GM18909 (cell line): ENCODE results near the gene ARFGAP3.
"Not testable (repeated sequence)": the region's sequence is repeated elsewhere in the genome, so short reads cannot be mapped to it uniquely, and the experiment has no call there.

Experiments
- ATAC-seq: cut with Tn5 transposase; IDR thresholded peaks from one replicate; pipeline ENCODE4 v1.9.1; 2021; ENCODE audit warnings: mild to moderate bottlenecking; ENCODE audit not compliant: unreplicated experiment, poor library complexity

Gene ARFGAP3

DNA sequence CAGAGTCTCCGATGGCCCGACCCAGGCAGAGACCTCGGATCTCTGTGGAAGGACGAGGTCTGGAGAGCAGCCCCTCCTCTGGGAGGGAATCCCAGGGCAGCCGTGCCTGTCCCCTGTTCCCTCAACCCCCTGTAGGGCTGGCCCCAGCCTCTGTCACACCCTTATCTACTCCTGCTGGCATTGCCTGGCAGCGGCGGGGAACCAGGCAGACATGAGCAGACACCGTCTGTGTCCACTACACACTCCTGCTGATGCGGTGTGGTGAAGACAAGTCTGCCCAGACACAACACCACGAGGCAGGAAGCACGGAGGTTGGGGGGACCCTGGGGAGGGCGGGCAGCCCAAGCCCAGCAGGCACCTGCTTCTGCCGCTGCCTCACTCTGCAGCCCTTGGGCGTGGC is 83.9 kb downstream of the ARFGAP3 start:
- ATAC-seq = no peak

DNA sequence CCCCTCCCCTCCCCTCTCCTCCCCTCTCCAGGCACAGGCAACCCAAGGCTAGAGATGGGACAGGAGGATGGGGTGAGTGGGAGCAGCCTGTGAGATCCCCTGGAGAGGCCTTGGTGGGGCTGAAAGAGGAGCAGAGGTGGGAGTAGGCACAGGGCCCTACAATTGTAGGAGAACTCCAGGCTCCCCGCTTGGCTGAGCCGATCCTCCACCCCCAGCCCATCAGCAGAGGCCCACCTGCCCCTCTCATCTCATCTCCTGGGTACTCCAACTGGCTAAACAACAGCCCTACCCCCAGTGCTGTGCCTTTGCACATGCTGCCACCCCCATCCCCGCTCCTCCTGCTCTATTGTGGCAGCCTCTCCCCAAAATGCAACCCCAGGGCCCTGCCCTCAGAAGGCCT is 84.4 kb downstream of the ARFGAP3 start:
- ATAC-seq = no peak

DNA sequence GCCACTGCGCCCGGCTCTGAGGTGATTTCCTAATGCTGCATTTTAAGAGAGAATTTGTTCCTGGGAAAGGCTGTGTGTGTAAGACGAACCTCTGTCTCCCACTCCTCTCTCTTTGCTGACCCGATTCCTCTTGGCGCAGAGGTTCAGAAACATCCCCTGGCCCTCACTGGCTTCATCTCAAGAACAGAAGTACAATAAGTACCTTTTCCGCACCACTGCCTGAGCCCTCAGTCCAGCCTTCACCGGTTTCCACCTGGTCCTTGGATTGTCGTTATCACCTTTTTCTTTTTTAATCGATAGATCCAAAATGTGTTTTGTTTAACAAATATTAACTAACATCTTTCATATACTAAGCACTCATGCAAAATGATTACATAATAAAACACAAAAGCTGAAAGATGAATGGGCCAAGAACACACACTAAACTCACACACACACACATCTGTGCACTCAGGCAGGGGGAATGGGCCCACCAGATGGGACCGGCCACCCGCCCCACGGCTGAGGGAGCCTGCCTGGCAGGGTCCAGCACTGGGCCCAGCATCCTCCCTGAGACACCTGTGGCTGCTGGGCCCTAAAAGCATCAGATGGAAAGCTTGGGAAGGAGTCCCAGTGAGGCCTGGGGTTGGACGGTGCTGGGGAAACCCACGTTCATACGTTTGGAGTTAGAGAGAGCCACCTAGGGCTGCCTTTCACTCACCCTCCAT is 86.0 kb downstream of the ARFGAP3 start:
- no peak for ATAC-seq

DNA sequence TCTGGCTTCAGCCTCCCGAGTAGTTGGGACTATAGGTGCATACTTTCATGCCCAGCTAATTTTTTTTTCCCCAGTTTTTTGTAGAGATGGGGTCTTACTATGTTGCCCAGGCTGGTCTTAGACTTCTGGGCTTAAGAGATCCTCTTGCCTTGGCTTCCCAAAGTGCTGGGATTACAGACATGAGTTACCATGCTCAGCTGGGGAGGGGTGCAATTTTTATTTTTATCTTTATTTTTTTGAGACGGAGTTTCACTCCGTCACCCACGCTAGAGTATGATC is 86.7 kb downstream of the ARFGAP3 start:
- ATAC-seq = no peak

DNA sequence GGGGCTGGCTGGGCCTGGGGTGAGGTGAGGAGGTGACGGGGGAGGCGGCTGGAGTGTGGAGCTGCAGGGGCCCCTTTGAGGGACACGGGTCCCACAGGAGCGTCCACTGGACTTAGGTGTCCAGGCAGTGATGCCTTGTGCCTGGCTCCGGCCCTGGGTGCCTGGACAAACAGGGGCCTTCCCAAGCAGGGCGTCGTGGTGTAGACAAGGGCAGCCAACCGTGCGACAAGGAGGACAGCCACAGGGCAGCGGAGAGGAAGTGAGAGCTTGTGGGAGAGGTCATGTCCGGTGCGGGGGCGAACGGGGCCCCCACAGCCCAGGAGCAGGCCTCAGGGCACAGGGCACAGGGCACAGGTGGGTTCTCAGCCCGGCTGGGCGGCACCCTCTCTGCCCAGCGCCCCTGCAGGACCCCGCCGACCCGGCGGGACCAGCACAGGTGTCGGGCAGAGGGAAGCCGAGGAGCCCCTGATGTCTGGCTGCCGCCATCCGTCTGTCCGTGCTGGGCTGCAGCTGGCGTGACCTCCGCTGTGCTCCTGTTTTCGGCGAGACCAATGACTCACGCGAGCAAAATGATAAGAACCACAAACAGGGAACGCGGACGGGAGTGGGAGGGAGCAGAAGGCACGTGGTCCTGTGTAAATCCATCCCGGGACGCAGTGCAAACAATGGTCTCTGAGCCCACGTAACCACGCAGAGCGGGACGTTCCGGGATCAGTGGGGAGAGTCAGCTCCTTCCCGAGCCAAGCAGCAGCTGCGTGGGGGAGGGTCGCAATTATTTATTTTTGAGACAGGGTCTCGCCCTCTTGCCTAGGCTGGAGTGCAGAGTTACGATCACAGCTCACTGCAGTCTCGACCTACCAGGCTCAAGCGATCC is 87.3 kb downstream of the ARFGAP3 start:
- peak; percentile 77 for ATAC-seq

DNA sequence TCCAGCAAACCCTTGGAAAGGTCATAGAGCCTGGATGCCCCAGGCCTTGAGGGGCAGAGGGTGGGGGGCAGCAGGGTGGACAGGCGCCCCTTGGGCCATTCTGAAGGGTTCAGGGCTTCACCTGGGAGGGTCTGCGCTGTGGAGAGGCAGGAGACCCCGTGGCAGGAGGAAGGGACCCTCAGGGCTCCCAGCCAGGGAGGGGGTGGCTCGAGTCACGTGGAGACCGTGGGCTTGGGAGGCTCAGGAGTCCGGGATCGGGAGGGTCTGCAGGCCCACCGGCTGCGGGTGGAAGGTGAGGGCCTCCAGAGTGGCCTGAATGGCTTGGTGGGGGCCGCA is 87.9 kb downstream of the ARFGAP3 start:
- ATAC-seq = no peak

DNA sequence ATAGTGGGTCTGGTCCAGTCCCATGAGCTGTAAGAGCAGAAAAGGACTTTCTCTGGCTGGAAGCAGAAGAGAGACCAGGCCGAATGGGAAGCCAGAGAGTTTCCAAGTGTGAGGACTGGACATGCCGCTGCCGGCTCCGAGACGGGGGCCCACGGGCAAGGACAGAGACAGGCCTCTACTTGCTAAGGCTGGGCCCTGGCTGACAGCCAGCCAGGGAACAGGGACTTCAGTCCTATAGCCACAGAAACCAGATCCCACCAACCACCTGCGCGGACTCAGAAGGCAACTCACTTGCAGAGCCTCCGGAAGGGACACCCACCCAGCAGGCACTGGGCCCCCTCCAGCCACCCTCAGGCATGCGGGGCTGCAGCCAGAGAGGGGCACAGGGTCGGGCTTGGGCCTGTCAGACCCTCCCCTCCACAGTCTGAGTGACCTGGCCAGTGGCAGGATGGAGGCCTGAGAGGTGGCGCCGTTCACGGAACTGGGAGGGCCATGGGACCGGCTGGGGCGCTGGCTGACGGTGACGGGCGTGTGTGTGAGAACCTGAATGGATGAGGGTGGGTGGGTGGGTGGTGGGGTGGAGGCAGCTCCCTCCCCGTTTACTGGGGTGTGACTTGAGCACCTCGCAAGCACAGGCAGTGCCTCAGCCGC is 88.6 kb downstream of the ARFGAP3 start:
- ATAC-seq = no peak

DNA sequence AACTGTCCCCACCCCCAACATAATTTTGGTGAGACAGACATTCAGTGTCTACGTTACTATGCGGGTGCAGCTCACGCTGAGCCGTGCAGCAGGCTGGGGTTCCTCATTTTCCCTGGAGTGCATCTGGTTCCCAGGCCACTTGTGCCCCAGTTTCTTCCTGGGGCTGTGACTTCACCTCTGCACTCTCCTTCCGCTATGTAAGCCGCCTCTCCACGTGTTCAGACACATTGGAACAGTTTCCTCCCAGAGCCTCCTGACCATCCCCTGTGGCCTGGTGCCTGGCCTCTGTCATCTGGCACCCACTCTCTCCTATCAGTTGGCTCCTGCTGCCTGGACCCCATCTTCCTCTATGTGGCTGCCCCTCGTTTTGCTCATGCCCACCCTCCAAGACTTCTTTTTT is 90.2 kb downstream of the ARFGAP3 start:
- ATAC-seq = no peak

DNA sequence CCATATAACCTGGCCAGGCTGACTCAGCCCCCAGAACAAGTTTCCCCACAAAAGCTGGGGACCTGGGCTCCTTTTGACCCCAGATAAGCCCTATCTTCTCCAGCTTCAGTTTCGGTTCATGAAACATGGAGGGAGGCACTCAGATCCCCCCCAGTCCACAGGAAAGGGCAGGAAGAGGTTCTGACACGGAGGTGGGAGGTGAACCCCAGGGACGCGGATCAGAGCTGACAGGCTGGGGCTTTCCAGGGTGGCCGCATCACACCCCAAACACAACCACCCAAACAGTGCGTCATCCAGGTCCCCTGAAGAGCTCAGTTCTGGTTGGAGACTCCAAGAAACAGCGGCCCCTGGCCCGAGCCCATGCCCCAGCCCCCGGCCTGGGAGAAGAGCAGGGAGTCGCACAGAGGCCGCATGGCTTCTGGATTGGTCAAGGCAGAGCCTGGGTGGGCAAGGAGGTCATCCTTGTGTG is 92.1 kb downstream of the ARFGAP3 start:
- ATAC-seq = no peak

DNA sequence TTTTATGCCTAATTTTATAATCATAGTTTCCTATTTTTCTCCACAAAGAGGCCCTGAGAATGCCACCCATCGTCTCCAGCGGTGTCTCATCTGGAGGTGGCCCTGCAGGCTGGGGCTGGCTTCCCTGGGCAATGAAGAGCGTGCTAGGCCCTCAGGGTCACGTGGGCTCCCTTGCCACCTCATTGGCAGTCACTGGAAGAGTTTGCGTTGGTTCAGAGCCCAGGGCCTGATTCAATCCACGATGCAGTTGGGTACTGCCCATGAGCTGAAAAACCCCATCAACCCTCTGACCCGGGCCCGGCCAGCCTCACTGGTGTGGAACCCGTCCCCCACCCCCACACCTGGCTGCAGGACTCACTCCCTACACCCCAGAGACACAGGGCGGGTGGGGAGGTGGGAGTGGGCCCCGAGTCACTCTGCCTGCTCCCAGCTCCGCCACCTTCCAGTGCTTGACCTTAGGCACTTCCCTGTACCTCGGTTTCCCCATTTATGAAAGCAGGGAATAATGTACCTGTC is 93.0 kb downstream of the ARFGAP3 start:
- no peak for ATAC-seq

DNA sequence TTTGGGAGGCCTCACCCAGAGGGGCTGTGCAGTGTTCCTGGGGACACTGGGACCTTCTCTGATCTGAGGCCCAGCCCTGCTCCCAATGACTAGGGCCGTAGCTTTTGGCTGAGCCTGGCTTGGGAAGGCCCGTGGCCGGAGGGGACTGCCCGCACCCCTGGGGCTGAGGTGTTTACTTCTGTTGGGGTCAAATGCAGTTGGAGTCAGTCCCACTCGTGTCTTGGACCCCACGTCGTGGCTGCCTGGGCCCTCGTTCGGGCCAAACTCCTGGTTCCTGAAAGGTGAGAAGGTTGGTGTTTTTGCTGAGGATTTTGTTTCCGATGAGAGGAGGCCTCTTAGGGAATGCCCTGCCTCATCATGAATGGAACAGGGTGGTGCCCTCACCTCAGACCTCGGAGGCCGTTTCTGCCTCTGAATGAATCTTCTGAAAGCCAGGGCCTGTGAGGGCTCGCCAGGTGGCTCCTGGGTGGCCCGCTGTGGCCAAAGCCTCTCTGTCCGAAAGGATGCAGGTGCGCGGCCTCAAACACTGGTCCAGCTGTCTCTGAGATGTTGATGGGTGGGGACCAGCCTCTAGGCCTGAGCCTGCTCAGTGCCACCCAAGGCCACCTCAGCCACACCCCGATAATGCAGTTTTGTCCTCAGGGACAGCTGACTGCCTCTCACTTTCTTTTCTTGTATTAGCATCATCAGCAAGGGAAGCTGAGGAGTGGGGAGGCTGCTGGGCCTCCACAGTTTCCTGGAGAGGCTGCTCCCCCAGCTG is 96.1 kb downstream of the ARFGAP3 start:
- no peak for ATAC-seq

DNA sequence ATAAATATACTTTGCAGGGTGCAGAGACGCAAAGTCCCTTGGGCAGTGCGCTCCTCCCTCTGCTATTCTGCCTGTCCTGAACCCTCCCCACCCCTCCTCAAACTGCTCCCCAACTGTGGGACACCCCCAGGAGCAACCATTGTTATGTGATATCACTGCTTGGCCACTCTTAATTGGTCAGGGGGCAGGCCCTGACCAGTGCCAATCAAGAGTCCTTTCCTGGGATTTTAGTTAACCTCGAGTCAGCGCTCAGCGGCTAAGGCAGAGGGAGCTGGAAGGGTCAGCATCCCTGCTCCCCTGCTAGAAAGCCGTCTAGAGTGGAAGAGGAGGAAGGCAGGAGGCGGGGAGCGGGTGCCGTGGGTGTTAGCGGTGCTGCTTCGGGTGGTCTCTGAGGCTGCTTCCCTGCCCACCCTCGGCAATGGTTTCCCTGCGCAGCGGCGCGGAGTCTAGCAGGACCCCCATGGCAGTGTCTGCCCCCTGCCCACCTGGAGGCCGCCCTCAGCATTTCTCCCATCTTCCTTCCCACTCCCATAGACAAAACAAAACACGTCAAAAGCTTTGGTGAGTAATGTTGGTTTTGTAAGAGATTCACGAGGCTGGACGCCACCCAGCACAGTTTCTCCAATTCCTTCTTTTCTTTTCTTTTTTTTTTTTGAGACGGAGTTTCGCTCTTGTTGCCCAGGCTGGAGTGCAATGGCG is 98.0 kb downstream of the ARFGAP3 start:
- ATAC-seq = no peak

DNA sequence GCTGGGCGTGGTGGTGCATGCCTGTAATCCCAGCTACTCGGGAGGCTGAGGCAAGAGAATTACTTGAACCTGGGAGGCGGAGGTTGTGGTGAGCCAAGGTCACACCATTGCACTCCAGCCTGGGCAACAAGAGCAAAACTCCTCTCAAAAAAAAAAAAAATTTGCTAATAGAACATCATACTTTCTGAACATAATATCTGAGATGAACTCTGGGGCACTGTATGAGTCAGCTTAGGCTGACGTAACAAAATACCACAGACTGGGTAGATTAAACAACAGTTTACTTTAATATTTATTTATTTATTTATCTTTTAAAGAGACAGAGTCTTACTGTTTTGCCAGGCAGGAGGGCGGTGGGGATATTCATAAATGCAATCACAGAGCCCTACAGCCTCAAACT is 101.5 kb downstream of the ARFGAP3 start:
- not testable (repeated sequence) for ATAC-seq

DNA sequence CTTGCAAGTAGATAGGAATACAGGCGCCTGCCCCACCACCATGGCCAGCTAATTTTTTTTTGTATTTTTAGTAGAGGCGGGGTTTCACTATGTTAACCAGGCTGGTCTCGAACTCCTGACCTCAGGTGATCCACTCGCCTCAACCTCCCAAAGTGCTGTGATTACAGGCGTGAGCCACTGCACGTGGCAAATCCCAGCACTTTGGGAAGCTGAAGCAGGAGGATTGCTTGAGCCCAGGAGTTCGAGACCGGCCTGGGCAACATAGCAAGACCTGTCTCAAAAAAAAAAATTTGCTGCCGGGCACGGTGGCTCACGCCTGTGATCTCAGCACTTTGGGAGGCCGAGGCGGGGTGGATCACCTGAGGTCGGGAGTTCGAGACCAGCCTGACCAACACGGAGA is 102.0 kb downstream of the ARFGAP3 start:
- not testable (repeated sequence) for ATAC-seq

DNA sequence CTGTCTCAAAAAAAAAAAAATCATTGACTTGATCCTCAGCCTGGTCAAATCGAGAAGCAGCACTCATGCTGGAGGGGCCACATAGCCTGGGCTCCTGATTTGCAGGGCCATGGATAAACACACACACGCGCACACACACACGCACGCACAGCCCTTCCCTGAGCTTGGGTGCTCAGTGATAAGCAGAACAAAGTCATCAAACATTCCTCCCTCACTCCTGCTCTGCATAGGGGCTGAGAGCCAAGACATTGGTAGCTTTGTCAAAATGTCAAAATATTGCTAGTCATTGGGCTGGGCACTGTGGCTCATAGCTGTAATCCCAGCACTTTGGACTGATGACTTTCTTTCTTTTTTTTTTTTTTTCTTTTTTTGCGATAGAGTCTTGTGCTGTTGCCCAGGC is 102.4 kb downstream of the ARFGAP3 start:
- ATAC-seq = no peak

DNA sequence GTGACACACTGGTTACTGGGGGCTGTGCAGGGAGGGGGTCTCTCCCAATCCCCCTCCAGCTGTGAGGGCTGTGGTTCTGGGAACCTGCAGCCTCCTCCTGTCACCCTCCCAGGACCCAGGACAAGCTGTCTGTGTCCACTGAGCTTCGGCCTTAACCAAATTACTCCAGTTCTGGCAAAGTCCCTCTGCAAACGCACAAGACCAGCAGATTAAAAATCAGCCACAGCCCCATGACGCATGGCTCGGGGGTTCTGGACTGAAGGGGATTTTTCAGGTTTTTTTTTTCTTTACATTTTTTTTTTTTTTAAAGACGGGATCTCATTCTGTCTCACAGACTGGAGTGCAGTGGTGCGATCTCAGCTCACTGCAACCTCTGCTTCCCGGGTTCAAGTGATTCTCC is 104.2 kb downstream of the ARFGAP3 start:
- no peak for ATAC-seq

DNA sequence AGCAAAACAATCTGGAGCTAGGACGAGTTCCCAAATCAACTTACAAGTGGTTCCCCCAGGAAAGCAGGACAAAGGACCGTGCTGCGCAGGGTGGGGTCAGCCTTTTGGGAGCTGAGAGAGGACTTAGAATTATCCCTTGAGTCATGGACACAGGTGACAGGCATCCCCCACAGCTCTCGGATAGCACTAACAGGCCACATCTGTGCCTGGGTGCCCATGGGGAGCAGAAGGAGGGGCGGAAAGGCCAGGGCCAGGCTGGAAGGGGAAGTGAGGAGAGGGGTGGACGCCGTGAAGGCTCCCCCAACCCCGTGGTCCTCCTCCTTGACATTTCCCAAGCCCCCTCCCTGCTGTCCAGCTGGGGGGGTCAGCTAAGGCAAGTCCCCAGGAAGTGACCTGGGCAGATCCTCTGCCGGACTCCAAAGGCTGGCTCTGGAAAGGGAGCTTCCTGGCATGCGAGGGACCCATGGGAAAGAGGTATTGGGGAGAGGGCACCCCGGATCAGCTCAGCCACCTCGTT is 104.8 kb downstream of the ARFGAP3 start:
- ATAC-seq = no peak

DNA sequence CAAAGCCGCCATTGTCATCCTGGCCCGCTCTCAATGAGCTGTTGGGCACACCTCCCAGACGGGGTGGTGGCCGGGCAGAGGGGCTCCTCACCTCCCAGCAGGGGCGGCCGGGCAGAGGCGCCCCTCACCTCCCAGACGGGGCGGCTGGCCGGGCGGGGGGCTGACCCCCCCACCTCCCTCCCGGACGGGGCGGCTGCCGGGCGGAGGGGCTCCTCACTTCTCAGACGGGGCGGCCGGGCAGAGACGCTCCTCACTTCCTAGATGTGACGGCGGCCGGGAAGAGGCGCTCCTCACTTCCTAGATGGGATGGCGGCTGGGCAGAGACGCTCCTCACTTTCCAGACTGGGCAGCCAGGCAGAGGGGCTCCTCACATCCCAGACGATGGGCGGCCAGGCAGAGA is 106.7 kb downstream of the ARFGAP3 start:
- ATAC-seq = not testable (repeated sequence)

DNA sequence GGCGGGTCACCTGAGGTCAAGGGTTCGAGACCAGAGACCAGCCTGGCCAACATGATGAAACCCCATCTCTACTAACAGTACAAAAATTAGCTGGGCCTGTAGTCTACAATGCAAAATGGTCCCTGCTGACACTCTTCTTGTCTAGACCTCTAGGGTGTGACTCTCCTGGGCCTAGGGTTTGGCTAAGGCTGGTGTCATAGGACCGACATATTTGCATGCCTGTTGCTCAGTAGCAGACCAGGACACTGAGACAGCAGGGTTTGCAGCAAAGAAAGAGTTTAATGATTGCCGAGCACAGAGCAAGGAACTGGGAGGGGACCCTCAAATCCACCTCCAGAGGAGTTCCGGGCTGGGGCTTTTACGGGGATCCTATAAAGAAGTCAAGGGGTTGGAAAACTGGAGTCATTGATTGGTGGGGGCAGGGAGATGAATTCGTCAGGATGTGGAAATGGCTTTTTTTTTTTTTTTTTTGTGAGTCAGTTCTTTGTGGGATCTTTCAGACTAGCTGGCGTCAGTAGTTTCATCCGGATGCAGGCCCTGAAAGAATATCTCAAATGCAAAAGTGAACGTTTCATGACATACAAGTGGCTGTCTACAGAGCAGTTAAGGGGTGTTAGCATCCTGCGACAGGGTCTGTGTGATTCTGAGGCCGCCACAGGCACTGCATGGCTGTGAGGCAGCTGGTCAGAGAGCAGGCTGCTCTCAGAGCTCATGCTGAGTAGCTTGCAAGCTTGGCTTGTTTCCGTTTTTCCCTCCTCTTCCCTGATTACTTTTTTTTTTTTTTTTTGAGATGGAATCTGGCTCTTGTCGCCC is 109.2 kb downstream of the ARFGAP3 start:
- no peak for ATAC-seq
